ENCODE results near the gene TLE4. TPM values are rescaled to one million over a fixed set of nuclear protein-coding genes. Genes with fewer than 3 reads are reported as not detected.

Gene TLE4
- total RNA-seq, 1 donor: 79.0 TPM

DNA sequence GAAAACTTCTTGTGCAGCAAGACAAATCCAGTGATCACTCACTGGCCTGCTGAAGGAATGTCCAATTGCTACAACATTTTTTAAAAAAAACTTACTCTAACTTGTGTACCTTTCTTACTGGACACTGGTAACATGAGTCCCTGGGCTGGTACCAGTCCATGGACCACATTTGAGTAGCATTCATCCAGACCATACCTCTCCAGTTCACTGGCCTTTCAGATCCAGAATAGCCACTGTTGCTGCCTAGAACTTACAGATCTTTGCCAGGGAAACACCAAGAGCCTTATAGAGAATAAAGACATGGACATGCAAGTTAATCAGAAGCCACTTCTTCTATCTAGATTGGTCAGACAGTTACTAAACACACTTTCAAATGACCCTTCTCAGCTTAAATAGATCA, 185.3 kb downstream of the TLE4 start:
- DNase-seq (ENCODE audit: low read depth): no peak
- TF ChIP-seq, protein P1, sequence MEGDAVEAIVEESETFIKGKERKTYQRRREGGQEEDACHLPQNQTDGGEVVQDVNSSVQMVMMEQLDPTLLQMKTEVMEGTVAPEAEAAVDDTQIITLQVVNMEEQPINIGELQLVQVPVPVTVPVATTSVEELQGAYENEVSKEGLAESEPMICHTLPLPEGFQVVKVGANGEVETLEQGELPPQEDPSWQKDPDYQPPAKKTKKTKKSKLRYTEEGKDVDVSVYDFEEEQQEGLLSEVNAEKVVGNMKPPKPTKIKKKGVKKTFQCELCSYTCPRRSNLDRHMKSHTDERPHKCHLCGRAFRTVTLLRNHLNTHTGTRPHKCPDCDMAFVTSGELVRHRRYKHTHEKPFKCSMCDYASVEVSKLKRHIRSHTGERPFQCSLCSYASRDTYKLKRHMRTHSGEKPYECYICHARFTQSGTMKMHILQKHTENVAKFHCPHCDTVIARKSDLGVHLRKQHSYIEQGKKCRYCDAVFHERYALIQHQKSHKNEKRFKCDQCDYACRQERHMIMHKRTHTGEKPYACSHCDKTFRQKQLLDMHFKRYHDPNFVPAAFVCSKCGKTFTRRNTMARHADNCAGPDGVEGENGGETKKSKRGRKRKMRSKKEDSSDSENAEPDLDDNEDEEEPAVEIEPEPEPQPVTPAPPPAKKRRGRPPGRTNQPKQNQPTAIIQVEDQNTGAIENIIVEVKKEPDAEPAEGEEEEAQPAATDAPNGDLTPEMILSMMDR (IDR thresholded peaks at IDR 0.05; ENCODE audit: insufficient read depth, low read depth, low read length): no peak

DNA sequence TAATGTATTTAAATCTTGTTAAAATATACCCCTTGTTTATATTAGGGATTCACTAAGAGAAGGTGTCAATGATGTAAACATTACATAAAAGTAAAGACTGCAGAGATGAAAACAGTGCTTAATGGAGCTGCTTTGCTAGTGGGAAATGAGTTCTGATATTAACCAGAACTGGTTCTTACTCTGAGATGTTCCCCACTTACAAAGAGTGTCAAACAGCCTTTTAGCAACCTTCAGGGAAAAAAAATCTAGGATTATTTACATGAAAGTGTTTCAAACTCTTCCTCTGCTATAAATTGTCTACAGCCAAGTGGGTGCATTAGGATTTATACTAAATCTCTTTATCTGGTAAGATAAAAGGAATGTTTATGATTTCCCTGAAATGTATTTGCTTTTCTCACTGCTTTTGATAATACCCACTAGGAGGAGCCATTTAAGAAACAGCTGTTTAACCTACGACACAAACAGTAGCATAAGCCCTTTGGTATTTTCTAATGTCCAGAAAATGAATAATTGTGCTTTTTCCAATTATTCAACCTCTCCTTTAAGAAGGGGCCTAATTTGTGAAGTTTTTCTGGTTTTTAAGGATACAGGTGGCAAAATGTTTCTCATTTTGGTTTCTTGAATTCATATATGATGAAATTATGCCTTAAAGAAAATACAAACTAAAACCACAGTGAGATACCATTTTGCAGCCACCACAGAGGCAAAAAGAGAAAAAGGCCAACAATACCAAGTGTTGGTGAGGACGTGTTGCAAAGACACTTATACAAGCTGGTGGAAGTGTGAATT, 186.3 kb downstream of the TLE4 start:
- H3K4me3 ChIP-seq (ENCODE audit: low read depth, low read length): no peak overlapping the region
- TF ChIP-seq, protein P1 (IDR thresholded peaks at IDR 0.05; ENCODE audit: insufficient read depth, low read depth, low read length): peak; percentile 57
- DNase-seq (ENCODE audit: low read depth): peak; percentile 81

More for the DNA sequence above, 185.3 kb downstream of the TLE4 start:
- no peak overlapping the region for H3K4me3 ChIP-seq (ENCODE audit: low read depth, low read length)

DNA sequence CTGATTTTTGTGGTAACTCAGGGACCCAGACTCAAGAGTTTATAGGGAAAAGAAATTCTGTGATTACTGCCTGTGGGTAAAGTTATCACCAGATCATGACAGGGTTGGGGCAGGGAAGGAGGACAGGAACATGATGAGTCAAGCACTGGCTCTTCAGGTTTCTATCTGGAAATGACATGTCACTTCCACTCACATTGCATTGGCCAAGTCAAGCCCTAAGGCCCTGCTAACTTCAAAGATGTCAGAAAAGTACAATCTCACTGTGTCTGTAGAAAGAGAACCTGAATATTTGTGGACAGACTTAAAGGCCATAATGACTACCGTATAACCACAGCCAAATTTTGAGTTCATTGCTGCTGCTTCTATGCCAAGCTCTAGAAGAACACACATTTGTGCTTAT, 187.7 kb downstream of the TLE4 start:
- H3K4me3 ChIP-seq (ENCODE audit: low read depth, low read length): no peak overlapping the region
- no peak for DNase-seq (ENCODE audit: low read depth)
- TF ChIP-seq, protein P1 (IDR thresholded peaks at IDR 0.05; ENCODE audit: insufficient read depth, low read depth, low read length): no peak

DNA sequence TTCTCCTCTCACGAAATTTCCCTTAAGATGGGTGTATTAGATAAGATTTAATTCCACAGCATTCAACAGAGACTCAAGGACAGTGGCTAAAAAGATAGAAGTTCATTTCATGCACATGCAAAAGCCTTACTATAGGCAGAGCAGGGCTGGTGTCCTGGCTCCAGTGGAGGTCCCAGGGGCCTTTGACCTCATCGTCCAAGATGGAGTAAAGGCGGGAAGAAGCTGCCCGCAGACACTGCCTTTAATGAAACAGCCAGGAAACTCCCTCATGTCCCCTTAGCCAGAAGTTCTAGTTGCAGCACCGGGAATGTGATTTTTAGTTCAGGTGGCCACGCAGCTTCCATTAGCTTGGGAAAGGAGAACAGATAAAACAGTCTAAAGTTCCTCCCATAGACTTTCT, 190.3 kb downstream of the TLE4 start:
- no peak overlapping the region for H3K4me3 ChIP-seq (ENCODE audit: low read depth, low read length)
- no peak for DNase-seq (ENCODE audit: low read depth)
- TF ChIP-seq, protein P1 (IDR thresholded peaks at IDR 0.05; ENCODE audit: insufficient read depth, low read depth, low read length): no peak

DNA sequence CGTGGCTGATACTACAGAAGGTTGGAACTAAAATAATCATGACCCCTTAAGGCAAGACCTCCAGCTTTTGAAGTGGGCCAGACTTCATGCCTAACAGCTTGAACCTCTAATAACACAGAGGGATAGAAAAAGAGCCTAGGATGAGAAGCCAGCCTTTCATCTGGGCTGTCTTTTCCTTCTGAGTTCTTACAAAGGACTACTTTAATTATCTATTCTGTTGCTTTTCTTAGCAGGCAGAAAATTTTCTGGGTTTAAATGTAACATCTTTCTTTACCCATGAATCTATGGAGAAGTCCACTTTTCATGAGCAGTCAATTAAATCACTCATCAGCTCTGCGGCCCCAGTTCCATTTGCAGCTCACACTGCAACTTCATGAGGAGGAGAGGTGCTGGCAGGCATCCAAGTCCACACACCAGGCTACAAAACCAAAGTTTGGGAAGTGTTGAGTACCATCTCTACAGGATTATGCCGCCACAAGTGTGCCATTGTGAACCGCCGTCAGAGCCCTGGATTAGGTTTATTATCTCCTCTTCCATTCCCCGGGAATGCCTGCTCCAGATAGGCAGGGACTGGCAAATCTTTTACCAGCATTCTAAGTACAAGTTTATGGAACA, 192.0 kb downstream of the TLE4 start:
- TF ChIP-seq, protein P1 (IDR thresholded peaks at IDR 0.05; ENCODE audit: insufficient read depth, low read depth, low read length): no peak
- no peak overlapping the region for H3K4me3 ChIP-seq (ENCODE audit: low read depth, low read length)
- DNase-seq (ENCODE audit: low read depth): no peak

DNA sequence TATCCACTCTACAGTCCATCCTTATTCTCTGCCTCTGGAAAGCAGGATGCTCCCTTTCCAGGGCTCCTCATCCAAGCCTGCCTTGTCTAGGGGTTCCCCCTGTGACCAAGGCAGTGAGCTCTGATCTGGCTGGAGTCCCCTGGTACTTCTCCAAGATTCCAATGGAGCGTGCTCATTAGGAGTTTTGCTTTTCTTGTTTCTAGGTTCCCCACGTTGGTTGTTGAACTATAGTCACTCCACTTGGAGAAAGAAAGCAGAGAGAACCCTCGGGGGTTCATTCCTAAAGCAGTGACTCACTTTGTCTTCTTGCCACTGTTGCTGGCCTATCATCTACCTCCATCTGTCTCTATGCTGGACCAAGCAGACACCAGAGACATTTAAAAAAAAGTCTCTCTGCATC, 192.6 kb downstream of the TLE4 start:
- H3K4me3 ChIP-seq (ENCODE audit: low read depth, low read length): no peak overlapping the region
- DNase-seq (ENCODE audit: low read depth): peak; percentile 84
- TF ChIP-seq, protein P1 (IDR thresholded peaks at IDR 0.05; ENCODE audit: insufficient read depth, low read depth, low read length): no peak

Data from fibroblast of villous mesenchyme (primary cell).